Measurements from ENCODE around the gene TGFBI.

DNA sequence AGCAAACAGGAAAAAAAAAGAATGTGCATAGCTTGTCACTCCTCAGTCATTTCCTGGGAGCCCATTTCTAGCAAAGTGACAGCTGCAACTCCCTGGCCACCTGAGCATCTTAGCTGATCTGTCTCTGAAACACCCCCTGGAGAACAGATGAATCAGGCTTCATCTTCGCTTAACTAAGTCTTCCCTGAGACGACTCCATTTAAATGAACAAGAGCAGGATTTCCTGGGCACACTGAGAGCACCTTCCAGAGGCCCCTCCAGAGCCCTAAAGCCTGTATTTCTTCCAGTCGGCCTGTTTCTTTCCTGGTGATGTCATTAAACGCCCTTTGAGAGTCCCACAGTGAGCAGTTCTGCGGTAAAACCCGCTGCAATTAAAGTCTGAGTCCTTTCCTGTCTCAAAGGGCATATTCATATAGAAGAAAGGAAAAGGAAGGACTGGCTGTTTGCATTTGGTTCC lies 13.9 kb downstream of the TGFBI start:
- TF ChIP-seq CTCF (IDR thresholded peaks at IDR 0.05) (no peak), POLR2A (IDR thresholded peaks at IDR 0.05) (no peak), POLR2AphosphoS5 (IDR thresholded peaks at IDR 0.05) (no peak)

Measured in prostate gland (tissue), 2 donors.